NCI-H2227 (cell line): ENCODE measurements around the gene TNRC18.

Source experiments
- DNase-seq: peaks from one replicate; lab custom pipeline; 2025; ENCODE audit not compliant: unreplicated experiment; lab: John Stamatoyannopoulos, UW

TNRC18 gene

GRCh38 chr7:5352440-5353010 lies 71.1 kb downstream of the TNRC18 start:
- DNase-seq = no peak

DNA sequence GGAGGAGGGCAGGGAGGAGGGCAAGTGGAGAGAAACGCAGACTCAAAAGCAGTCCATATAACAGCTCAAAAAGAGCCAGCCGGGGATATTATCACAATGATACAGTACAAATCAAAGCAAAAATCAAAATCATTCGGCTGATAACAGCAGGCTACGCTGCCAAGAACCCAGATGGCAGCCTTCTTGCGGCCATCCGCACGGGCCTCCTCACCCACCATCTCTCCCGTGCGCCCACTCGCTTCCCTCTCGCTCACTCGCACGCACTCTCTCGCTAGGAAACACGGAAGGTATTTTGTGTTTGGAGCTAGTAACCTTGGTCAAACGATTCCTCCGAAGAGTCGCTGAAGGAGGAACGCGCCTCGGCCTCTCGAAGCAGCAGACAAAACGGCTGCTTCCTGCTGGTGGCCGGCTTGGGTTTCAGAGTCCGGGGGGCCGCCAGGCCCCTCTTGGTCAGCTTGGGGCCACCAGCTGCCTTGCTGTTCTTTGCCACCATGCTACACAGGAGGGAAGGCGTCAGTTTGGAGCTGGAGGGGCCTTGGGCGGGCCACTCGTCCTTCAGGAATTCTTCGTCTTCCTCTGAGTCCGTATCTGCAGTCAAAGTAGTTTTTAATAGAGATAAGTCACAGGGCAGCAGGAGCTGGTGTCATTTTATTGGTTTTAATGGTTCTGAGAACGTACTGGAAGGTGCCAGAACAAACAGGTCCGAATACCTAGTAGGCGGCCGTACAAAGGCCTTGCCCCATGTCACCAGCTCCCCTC lies 71.9 kb downstream of the TNRC18 start:
- no peak for DNase-seq

GRCh38 chr7:5350600-5351385 lies 72.8 kb downstream of the TNRC18 start:
- no peak for DNase-seq

- no peak for DNase-seq
Observed at GRCh38 chr7:5350174-5350463, 73.5 kb downstream of the TNRC18 start.

- DNase-seq = no peak
Observed at GRCh38 chr7:5349437-5350173, 74.0 kb downstream of the TNRC18 start.

DNA sequence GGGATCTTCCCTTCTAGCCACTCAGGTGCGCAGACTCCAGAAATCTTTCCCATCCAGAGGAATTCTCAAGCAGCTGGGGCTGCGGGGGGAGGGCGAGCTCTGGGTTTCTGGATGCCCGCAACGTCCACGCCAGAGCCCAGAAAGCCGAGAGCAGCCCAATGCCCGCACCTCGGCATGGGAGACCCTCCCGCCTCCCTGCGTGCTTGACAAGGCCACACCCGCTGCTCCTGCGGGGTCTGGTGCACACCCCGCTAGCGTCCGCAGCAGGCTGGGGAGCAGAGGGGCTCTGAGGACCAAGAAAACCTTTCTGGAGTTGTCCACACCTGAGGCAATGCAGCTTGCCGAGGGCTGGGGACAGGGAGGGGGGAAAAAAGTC lies 74.6 kb downstream of the TNRC18 start:
- DNase-seq = no peak

DNA sequence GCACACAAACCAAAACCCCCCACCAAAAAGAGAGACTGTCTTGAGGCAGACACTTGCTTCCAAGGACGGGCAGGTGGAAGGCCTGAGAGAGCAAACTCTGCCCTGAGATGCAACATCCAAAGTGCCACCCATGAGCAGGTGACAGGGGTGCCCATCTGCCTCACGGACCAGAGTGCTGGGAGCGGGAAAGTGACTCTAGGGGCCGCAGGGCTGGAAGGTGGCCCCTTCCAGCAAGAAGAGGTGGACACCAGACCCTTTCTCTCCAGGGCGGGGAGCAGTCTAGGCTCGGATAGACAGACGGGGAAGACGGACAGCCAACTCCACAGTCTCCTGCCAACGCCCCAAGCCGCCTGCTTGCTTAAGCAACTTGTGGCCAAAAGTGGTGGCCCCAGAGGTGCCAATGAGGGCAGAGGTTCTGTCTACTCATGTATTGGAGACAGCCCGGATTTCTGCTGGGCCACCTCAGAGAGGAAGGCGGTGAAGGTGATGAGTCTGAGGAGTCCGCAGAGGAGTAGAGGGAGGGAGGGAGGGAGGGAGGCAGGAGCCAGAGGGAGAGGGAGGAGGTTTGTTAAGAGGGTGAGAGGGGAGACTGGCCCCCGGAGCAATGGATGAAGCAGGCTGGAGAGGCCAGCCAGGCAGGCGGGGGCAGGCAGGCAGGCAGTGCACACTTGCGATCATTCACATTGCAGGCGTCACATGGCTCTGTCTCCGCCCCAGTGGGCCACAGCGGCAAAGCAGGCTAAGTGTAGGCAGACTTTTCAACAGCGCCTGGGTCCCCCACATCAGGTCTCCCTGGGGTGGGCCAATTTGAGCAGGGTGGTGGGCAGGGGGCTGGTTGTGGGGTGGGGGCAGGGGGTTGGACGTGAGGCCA lies 75.3 kb downstream of the TNRC18 start:
- no peak for DNase-seq

- no peak for DNase-seq
Observed at GRCh38 chr7:5345671-5346070, 78.0 kb downstream of the TNRC18 start.

GRCh38 chr7:5345171-5345570 lies 78.5 kb downstream of the TNRC18 start:
- DNase-seq = no peak

DNA sequence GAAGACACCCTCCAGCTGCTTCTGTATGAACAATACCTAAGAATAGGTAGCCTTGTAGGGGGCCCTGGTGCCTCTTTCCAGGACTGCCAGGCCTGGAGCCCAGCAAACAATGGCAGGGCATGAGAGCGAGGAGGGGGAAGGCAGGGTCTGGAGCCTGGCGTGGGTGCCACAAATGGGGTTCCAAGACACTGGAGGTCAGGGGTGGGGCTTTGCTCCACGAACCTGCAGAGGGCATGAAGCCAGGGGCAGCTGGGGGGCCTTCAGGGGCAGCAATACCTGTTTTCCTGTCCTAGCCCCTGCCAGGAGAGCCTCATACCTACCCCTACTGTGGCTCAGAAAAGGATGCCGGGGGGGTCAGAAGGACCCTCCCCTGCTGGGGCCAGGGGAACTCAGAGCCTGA lies 79.3 kb downstream of the TNRC18 start:
- no peak for DNase-seq

GRCh38 chr7:5343884-5344283 lies 79.8 kb downstream of the TNRC18 start:
- no peak for DNase-seq

DNA sequence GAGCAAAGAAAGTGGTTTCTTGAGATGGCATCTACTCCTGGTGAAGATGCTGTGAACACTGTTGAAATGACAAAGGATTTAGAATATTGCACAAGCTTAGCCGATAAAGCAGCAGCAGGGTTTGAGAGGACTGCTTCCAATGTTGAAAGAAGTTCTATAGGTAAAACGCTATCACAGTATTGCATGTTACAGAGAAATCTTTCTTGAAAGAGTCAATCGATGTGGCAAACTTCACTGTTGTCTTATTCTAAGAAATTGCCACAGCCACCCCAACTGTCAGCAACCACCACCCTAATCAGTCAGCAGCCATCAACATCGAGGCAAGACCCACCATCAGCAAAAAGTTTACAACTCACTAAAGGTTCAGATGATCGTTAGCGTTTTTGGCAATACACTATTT lies 81.0 kb downstream of the TNRC18 start:
- DNase-seq = no peak

- DNase-seq = no peak
Observed at GRCh38 chr7:5339955-5340354, 83.7 kb downstream of the TNRC18 start.

DNA sequence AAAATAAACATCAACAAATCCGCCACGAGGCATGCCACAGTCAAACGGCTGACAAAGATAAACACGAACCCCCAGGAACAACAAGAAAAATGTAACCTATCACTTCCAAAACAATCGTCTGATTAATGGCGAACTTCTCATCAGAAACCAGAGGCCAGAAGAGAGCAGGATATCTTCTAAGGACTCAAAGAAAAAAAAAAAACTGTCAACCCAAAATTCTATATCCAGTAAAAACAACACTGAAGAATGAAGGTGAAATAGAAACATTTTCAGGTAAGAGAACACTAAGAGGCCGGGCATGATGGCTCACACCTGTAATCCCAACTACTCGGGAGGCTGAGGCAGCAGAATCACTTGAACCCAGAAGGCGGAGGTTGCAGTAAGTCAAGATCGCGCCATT lies 86.6 kb downstream of the TNRC18 start:
- no peak for DNase-seq

- DNase-seq = no peak
Observed at GRCh38 chr7:5334671-5335070, 89.0 kb downstream of the TNRC18 start.

DNA sequence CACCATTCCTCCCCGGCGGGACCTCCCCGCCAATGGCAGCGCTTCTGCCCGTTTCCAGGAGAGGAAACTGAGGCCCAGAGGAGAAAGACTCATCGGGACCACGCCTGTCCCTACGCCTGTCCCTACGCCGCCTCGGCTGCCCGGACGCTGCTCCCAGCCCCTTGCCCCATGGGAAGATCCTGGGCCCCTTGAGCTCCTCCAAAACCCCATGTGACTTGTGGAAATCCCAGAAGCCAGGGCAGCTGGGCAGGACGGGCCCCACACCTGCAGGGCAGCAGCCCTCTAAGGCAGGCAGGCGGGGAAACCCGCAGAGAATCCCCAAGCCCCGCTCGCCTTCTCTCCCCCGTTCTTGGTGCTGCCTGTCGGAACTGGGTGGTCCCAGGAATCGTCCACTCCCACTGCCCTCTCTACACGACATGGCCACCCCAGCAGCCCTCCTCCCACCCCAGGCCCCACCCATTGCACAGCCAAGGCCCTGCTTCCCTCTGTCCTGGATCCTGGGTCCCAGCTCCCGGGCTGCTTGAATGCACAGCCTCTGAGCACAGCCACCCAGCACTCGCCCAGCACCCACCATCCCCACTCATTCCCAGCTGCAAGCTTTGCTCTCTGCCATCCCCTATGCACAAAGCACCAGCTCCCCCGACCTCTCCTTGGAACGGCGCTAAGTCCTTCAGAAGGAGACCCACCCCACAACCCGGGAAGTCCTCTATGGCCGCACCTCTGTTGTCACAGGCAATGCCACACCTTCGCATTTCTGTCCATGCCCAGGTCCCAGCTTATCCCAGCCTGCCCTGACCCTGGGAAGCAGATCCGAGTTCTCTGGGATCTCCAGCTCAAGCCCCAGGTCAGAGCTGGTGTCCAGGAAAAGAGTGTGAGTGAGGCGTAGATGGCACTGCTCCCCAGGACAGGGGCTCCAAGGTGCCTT lies 90.3 kb downstream of the TNRC18 start:
- DNase-seq = no peak

DNA sequence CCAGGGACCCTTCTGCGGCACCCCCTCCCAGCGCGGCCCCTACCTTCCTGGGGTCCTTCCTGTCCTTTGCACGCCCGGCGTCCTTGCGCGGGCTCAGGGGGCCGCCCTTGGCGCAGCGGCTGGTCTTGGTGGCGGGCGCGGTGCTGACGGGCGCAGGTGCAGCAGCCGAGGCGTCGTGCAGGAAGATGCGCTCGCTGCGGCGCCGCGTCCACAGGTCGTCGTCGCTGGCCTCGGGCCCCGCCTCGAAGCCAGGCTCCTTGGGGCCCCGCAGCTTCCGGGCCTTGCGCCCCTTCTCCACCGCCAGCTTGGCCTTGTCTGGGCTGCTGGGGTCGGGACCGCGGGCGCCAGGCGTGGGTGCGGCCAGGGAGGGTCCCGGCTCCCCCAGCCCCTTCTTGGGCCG lies 91.1 kb downstream of the TNRC18 start:
- no peak for DNase-seq

DNA sequence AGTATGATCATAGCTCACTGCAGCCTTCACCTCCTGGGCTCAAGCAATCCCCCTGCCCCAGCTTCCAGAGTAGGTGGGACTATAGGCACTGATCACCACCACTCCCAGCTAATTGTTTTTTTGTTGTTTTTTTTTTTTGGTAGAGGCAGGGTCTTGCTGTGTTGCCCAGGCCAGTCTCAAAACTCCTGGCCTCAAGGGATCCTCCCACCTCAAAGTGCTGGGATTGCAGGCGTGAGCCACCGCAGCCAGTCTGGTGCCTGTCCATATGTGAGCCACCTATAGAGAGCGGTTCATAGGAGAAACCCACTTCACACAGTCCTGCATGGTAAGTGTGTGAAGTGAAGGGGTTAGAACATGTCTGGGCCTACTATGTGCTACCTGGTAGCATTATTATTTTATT lies 93.3 kb downstream of the TNRC18 start:
- no peak for DNase-seq

GRCh38 chr7:5324961-5325360 lies 98.7 kb downstream of the TNRC18 start:
- DNase-seq = no peak
